GM23338 (cell line): Measurements from ENCODE around the gene KIF22. TPM values are rescaled to one million over a fixed set of nuclear protein-coding genes. Genes with fewer than 3 reads are reported as not detected.

ENCODE experiments used
- ATAC-seq: fragments of 200-7000 bp; cut with Tn5 transposase; 3 replicates; pipeline ENCODE4 v1.9.1; 2020
- DNase-seq: peaks from one replicate; pipeline ENCODE4 v3.0.0-alpha.2; 2015; ENCODE audit warnings: low spot score
- H2AFZ ChIP-seq: fragments of 200-600 bp; sonication (generic); 2 replicates; pipeline ENCODE4 v1.8.0; 2016; ENCODE audit warnings: antibody characterized with exemption, mild to moderate bottlenecking, moderate library complexity
- H3F3A ChIP-seq: fragments of 200-600 bp; sonication (generic); replicated peaks from 2 replicates; pipeline ENCODE4 v1.8.0; 2017; ENCODE audit warnings: antibody characterized with exemption, mixed run types, low read depth
- H3K27ac ChIP-seq: fragments of 200-600 bp; sonication (generic); 2 replicates; pipeline ENCODE4 v1.6.1; 2016; ENCODE audit warnings: low read depth
- H3K27me3 ChIP-seq: fragments of 200-600 bp; sonication (generic); 2 replicates; pipeline ENCODE4 v1.8.0; 2016; ENCODE audit warnings: mild to moderate bottlenecking, mixed run types, moderate library complexity; ENCODE audit not compliant: insufficient read depth
- H3K36me3 ChIP-seq: fragments of 200-600 bp; sonication (generic); 2 replicates; pipeline ENCODE4 v1.8.0; 2016; ENCODE audit warnings: mild to moderate bottlenecking; ENCODE audit not compliant: insufficient read depth
- H3K4me1 ChIP-seq: fragments of 200-600 bp; sonication (generic); 2 replicates; pipeline ENCODE4 v1.8.0; 2016; ENCODE audit warnings: mild to moderate bottlenecking, moderate library complexity; ENCODE audit not compliant: insufficient read depth
- H3K4me2 ChIP-seq: fragments of 200-600 bp; sonication (generic); 2 replicates; pipeline ENCODE4 v1.7.1; 2017; ENCODE audit warnings: mixed run types
- H3K4me3 ChIP-seq: fragments of 200-600 bp; sonication (generic); 2 replicates; pipeline ENCODE4 v1.6.1; 2016; ENCODE audit warnings: mixed run types
- H3K79me2 ChIP-seq: fragments of 200-600 bp; sonication (generic); replicated peaks from 2 replicates; pipeline ENCODE4 v1.8.0; 2017; ENCODE audit warnings: mild to moderate bottlenecking; ENCODE audit not compliant: insufficient read depth
- H3K9me2 ChIP-seq: fragments of 200-600 bp; sonication (generic); 2 replicates; pipeline ENCODE4 v1.8.0; 2017; ENCODE audit not compliant: insufficient read depth
- H4K20me1 ChIP-seq: fragments of 200-600 bp; sonication (generic); replicated peaks from 2 replicates; pipeline ENCODE4 v1.8.0; 2017; ENCODE audit warnings: mild to moderate bottlenecking; ENCODE audit not compliant: insufficient read depth
- H3K27ac Mint-ChIP-seq: 2 replicates; pipeline ENCODE4 v1.8.0; 2020; ENCODE audit warnings: inconsistent platforms, mild to moderate bottlenecking, moderate library complexity, mixed read lengths
- H3K27me3 Mint-ChIP-seq: 3 replicates; pipeline ENCODE4 v1.8.0; 2022; ENCODE audit warnings: low read depth, mild to moderate bottlenecking, moderate library complexity, mixed read lengths, inconsistent platforms; ENCODE audit not compliant: insufficient read depth, poor library complexity
- H3K36me3 Mint-ChIP-seq: 3 replicates; pipeline ENCODE4 v1.8.0; 2021; ENCODE audit warnings: low read depth, mild to moderate bottlenecking, inconsistent platforms, moderate library complexity, mixed read lengths
- H3K4me1 Mint-ChIP-seq: 3 replicates; pipeline ENCODE4 v1.8.0; 2020; ENCODE audit warnings: mild to moderate bottlenecking, inconsistent platforms, mixed read lengths
- H3K4me3 Mint-ChIP-seq: 3 replicates; pipeline ENCODE4 v1.8.0; 2021; ENCODE audit warnings: moderate library complexity, mild to moderate bottlenecking, inconsistent platforms, mixed read lengths
- H3K9me3 Mint-ChIP-seq: 3 replicates; pipeline ENCODE4 v1.8.0; 2020; ENCODE audit warnings: moderate library complexity, mild to moderate bottlenecking, inconsistent platforms, mixed read lengths
- CREB1 ChIP-seq: fragments of 250-450 bp; sonication (Bioruptor Pico); IDR thresholded peaks from 2 replicates; pipeline ENCODE4 v1.5.0; 2020; ENCODE audit warnings: low read depth, mild to moderate bottlenecking, moderate library complexity
- ETS1 ChIP-seq: IDR thresholded peaks from 2 replicates; pipeline ENCODE4 v1.6.1; 2016; ENCODE audit warnings: antibody characterized with exemption
- EZH2 ChIP-seq: fragments of 200-600 bp; sonication (generic); IDR thresholded peaks from one replicate; pipeline ENCODE4 v1.8.0; 2017; ENCODE audit warnings: antibody characterized with exemption, mild to moderate bottlenecking, low read depth; ENCODE audit not compliant: unreplicated experiment
- JUNB ChIP-seq: IDR thresholded peaks from one replicate; pipeline ENCODE4 v1.6.1; 2016; ENCODE audit warnings: antibody characterized with exemption; ENCODE audit not compliant: unreplicated experiment
- NANOG ChIP-seq: IDR thresholded peaks from 2 replicates; pipeline ENCODE4 v1.6.1; 2016; ENCODE audit warnings: antibody characterized with exemption, borderline replicate concordance
- POLR2AphosphoS5 ChIP-seq: IDR thresholded peaks from 2 replicates; pipeline ENCODE4 v1.6.1; 2016; ENCODE audit warnings: antibody characterized with exemption, low read depth
- ZNF114 ChIP-seq: fragments of 250-450 bp; sonication (Bioruptor Pico); IDR thresholded peaks from 2 replicates; pipeline ENCODE4 v1.5.0; 2020; ENCODE audit warnings: mild to moderate bottlenecking, moderate library complexity
- ZNF331 ChIP-seq: fragments of 250-450 bp; sonication (Bioruptor Pico); IDR thresholded peaks from 2 replicates; pipeline ENCODE4 v1.5.0; 2020; ENCODE audit warnings: low read depth, mild to moderate bottlenecking, moderate library complexity
- polyA plus RNA-seq: library from polyadenylated mRNA; unstranded; fragments of >200 nt; fragmentation: Nextera tagmentation; extraction: Ambion mirVana; gene quantifications from 2 replicates; pipeline ENCODE4 v1.2.1, GENCODE V29; 2016
- total RNA-seq: library from RNA; depleted of rRNA; stranded (reverse); fragments of >200 nt; shearing (Covaris generic); gene quantifications from 2 replicates; pipeline ENCODE4 v1.2.3, GENCODE V29; 2014
- TF ChIP-seq, protein P1 (sequence below): fragments of 250-450 bp; sonication (Bioruptor Pico); IDR thresholded peaks from 2 replicates; pipeline ENCODE4 v1.5.0; 2020; ENCODE audit warnings: mild to moderate bottlenecking, moderate library complexity
- TF ChIP-seq, protein P2 (sequence below), 2 experiments: fragments of 200-600 bp in 1 of 2; sonication (generic) in 1 of 2; conservative IDR thresholded peaks; 2 replicates each; pipeline versions ENCODE4 v1.5.1 to v1.6.1; 2016 to 2017; ENCODE audit warnings: antibody characterized with exemption in 2 of 2, low read depth in 2 of 2, mild to moderate bottlenecking in 2 of 2, moderate library complexity in 1 of 2

Gene KIF22
- total and polyA plus RNA-seq, 2 experiments from 2014 or later = 110 to 192 TPM

DNA sequence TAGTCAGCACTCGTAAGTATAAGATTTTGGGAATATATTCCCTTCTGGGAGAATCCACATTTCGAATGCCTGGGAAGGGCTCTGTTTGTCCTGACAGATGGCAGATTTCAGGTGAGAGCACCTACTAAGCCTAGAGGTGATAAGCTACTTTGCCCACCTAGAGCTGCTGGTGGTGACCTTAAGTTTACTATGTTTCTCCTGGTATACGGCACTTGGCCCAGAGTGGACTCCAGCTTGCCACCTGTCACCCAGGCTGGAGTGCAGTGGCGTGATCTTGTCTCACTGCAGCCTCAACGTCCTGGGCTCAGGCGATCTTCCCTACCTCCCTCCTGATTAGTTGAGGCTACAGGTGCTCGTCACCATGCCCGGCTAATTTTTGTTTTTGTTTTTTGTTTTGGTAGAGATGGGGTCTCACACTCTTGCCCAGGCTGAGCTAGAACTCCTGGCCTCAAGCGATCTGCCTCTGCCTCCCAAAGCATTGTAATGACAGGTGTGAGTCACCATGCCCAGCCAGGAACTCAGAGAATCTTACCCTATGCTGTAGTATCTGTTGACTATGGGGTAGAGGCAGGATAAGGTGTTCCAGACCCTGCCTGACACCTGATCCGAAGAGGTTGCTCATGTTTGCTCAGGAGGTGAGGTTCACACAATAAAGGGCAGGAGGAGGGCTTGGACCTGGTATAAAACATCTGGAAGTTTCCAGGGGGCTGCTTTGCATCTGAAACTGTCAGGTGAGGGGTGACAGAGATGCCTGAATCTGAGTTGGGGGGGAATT lies 12.8 kb upstream of the KIF22 start, which contains the start of gene ZG16:
TSS of gene ZG16 (plus strand) at position 681 of the 775 bp plus-strand sequence. CDS start 1,011 bp downstream, outside the sequence.
- Mint-ChIP-seq H3K4me1 (peaks cover 8% of the 10 kb centered on the region), H3K27me3 (peaks cover 12% of the 10 kb centered on the region)

More for the DNA sequence above, 12.8 kb upstream of the KIF22 start, which contains the start of gene ZG16:
- no peaks in the 10 kb centered on the region; the same call in 2 of the 3 replicates for H3K9me3 Mint-ChIP-seq
- no peak within 1 kb of the TSS for H3K4me3 Mint-ChIP-seq
- no peak for TF ChIP-seq ETS1
- TF ChIP-seq POLR2AphosphoS5 = no peak
- no peak for TF ChIP-seq EZH2
- TF ChIP-seq, protein P1, sequence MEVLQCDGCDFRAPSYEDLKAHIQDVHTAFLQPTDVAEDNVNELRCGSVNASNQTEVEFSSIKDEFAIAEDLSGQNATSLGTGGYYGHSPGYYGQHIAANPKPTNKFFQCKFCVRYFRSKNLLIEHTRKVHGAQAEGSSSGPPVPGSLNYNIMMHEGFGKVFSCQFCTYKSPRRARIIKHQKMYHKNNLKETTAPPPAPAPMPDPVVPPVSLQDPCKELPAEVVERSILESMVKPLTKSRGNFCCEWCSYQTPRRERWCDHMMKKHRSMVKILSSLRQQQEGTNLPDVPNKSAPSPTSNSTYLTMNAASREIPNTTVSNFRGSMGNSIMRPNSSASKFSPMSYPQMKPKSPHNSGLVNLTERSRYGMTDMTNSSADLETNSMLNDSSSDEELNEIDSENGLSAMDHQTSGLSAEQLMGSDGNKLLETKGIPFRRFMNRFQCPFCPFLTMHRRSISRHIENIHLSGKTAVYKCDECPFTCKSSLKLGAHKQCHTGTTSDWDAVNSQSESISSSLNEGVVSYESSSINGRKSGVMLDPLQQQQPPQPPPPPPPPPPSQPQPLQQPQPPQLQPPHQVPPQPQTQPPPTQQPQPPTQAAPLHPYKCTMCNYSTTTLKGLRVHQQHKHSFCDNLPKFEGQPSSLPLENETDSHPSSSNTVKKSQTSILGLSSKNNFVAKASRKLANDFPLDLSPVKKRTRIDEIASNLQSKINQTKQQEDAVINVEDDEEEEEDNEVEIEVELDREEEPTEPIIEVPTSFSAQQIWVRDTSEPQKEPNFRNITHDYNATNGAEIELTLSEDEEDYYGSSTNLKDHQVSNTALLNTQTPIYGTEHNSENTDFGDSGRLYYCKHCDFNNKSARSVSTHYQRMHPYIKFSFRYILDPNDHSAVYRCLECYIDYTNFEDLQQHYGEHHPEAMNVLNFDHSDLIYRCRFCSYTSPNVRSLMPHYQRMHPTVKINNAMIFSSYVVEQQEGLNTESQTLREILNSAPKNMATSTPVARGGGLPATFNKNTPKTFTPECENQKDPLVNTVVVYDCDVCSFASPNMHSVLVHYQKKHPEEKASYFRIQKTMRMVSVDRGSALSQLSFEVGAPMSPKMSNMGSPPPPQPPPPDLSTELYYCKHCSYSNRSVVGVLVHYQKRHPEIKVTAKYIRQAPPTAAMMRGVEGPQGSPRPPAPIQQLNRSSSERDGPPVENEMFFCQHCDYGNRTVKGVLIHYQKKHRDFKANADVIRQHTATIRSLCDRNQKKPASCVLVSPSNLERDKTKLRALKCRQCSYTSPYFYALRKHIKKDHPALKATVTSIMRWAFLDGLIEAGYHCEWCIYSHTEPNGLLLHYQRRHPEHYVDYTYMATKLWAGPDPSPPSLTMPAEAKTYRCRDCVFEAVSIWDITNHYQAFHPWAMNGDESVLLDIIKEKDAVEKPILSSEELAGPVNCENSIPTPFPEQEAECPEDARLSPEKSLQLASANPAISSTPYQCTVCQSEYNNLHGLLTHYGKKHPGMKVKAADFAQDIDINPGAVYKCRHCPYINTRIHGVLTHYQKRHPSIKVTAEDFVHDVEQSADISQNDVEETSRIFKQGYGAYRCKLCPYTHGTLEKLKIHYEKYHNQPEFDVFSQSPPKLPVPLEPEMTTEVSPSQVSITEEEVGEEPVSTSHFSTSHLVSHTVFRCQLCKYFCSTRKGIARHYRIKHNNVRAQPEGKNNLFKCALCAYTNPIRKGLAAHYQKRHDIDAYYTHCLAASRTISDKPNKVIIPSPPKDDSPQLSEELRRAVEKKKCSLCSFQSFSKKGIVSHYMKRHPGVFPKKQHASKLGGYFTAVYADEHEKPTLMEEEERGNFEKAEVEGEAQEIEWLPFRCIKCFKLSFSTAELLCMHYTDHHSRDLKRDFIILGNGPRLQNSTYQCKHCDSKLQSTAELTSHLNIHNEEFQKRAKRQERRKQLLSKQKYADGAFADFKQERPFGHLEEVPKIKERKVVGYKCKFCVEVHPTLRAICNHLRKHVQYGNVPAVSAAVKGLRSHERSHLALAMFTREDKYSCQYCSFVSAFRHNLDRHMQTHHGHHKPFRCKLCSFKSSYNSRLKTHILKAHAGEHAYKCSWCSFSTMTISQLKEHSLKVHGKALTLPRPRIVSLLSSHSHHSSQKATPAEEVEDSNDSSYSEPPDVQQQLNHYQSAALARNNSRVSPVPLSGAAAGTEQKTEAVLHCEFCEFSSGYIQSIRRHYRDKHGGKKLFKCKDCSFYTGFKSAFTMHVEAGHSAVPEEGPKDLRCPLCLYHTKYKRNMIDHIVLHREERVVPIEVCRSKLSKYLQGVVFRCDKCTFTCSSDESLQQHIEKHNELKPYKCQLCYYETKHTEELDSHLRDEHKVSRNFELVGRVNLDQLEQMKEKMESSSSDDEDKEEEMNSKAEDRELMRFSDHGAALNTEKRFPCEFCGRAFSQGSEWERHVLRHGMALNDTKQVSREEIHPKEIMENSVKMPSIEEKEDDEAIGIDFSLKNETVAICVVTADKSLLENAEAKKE (CRISPR knock-in tag) = no peak
- TF ChIP-seq ZNF114 (CRISPR knock-in tag) = no peak
- no peak for TF ChIP-seq ZNF331 (CRISPR knock-in tag)
- TF ChIP-seq, protein P2, sequence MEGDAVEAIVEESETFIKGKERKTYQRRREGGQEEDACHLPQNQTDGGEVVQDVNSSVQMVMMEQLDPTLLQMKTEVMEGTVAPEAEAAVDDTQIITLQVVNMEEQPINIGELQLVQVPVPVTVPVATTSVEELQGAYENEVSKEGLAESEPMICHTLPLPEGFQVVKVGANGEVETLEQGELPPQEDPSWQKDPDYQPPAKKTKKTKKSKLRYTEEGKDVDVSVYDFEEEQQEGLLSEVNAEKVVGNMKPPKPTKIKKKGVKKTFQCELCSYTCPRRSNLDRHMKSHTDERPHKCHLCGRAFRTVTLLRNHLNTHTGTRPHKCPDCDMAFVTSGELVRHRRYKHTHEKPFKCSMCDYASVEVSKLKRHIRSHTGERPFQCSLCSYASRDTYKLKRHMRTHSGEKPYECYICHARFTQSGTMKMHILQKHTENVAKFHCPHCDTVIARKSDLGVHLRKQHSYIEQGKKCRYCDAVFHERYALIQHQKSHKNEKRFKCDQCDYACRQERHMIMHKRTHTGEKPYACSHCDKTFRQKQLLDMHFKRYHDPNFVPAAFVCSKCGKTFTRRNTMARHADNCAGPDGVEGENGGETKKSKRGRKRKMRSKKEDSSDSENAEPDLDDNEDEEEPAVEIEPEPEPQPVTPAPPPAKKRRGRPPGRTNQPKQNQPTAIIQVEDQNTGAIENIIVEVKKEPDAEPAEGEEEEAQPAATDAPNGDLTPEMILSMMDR (conservative IDR thresholded peaks at IDR 0.05; ENCODE audit: low read depth in 2 of 2) = no peak
- TF ChIP-seq NANOG = no peak
- TF ChIP-seq JUNB = no peak
- TF ChIP-seq CREB1 (CRISPR knock-in tag) = no peak
- no peaks in the 10 kb centered on the region for H4K20me1 ChIP-seq
- no peak within 1 kb of the TSS for H3K27ac ChIP-seq
- H3K9me2 ChIP-seq = peaks cover 5% of the 10 kb centered on the region; the same call in 1 of the 2 replicates
- no peak within 1 kb of the TSS for H2AFZ ChIP-seq
- no peak for DNase-seq
- H3K4me3 ChIP-seq = no peak within 1 kb of the TSS
- no peak within 1 kb of the TSS for H3K27ac Mint-ChIP-seq
- H3F3A ChIP-seq = no peaks in the 10 kb centered on the region
- H3K36me3 ChIP-seq = no peaks in the 10 kb centered on the region
- no peak for ATAC-seq
- H3K36me3 Mint-ChIP-seq = no peaks in the 10 kb centered on the region
- H3K79me2 ChIP-seq = no peaks in the 10 kb centered on the region
- no peaks in the 10 kb centered on the region for H3K4me1 ChIP-seq
- no peak within 1 kb of the TSS for H3K4me2 ChIP-seq
- peaks cover 3% of the 10 kb centered on the region; the same call in 1 of the 2 replicates for H3K27me3 ChIP-seq
